ENCODE data around the gene SOD2. TPM values are rescaled to one million over a fixed set of nuclear protein-coding genes. Genes with fewer than 3 reads are reported as not detected.

SOD2 gene
- total and polyA plus RNA-seq, 2 donors (not counting 1 experiment from before 2014, with no cell fraction given), result 66.0 to 94.7 TPM

DNA sequence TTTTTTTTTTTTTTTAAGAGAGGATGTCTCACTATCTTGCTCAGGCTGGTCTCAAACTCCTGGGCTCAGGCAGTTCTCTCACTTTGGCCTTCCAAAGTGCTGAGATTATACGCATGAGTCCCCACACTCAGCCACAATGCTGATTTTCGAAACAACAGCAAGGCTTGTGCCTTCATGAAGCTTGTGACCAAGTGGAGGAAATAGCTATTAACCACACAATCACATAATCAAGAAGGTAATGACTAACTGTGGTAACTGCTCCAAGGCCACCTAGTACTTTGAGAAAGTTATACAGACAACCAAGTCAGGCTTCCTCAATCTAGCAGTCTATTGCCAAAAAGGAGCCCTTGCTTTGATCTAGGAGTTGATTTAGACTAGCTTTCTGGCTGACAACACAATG is 46.3 kb downstream of the SOD2 start:
- Histone ChIP-seq H3K27me3 (replicated peaks in 1 of 4; ENCODE audit: control extremely low read depth in 1 of 4, control insufficient read depth in 3 of 4, insufficient read depth in 4 of 4, low read length in 3 of 4) (no peaks in the 10 kb centered on the region), H3K9ac (ENCODE audit: low read length) (no peak overlapping the region), H3K27ac (ENCODE audit: low read length in 2 of 2) (no peak overlapping the region), H3K9me3 (ENCODE audit: control extremely low read depth in 1 of 3, control insufficient read depth in 2 of 3, insufficient read depth in 1 of 3, low read length in 2 of 3) (peaks cover 0 to 5% (median 0%) of the 10 kb centered on the region in 3 donors), H3K36me3 (replicated peaks in 1 of 2; ENCODE audit: control extremely low read depth in 1 of 2, control insufficient read depth in 1 of 2, extremely low read depth in 1 of 2, insufficient read depth in 2 of 2, low read length in 1 of 2) (no peaks in the 10 kb centered on the region), H3K4me2 (replicated peaks; ENCODE audit: low read depth, low read length, poor library complexity, severe bottlenecking) (no peak overlapping the region), H3K4me3 (ENCODE audit: control extremely low read depth in 1 of 5, extremely low read depth in 1 of 5, insufficient read depth in 1 of 5, low read depth in 2 of 5, low read length in 4 of 5) (no peak overlapping the region), H2AFZ (ENCODE audit: insufficient read depth, low read depth, low read length, poor library complexity, severe bottlenecking) (no peak overlapping the region), H4K20me1 (ENCODE audit: control insufficient read depth, insufficient read depth, low read length, poor library complexity, severe bottlenecking) (no peaks in the 10 kb centered on the region), H3K4me1 (ENCODE audit: control insufficient read depth in 2 of 2, insufficient read depth in 2 of 2, low read length in 2 of 2) (no peaks in the 10 kb centered on the region), H3K79me2 (ENCODE audit: control insufficient read depth, insufficient read depth, low read length) (no peaks in the 10 kb centered on the region)
- no peak for DNase-seq
- H3K4me3 Mint-ChIP-seq, result no peak overlapping the region
- no peak overlapping the region for H3K27ac Mint-ChIP-seq
- no peaks in the 10 kb centered on the region for H3K27me3 Mint-ChIP-seq
- TF ChIP-seq EZH2 (IDR thresholded peaks at IDR 0.05; ENCODE audit: borderline replicate concordance, insufficient read depth, low read depth, low read length, poor library complexity, severe bottlenecking), result no peak
- no peak for TF ChIP-seq CTCF (IDR thresholded peaks at IDR 0.05)
- H3K9me3 Mint-ChIP-seq (ENCODE audit: insufficient read depth), result no peaks in the 10 kb centered on the region
- no peak for ATAC-seq (ENCODE audit: low read depth)
- intact Hi-C loops (cut with micrococcal nuclease), result no loop called here
- 100% methylated on average over 1 of the region's 2 CpGs for WGBS (ENCODE audit: insufficient coverage)
- CTCF ChIA-PET, result interaction anchor here (0.7 to 0.8 kb wide), 2 partner anchors 11 to 429 kb away, joined by 3 read pairs; no protein-coding TSS in a partner anchor
- no peaks in the 10 kb centered on the region for H3K4me1 Mint-ChIP-seq
- POLR2A ChIA-PET, result no interaction called here

DNA sequence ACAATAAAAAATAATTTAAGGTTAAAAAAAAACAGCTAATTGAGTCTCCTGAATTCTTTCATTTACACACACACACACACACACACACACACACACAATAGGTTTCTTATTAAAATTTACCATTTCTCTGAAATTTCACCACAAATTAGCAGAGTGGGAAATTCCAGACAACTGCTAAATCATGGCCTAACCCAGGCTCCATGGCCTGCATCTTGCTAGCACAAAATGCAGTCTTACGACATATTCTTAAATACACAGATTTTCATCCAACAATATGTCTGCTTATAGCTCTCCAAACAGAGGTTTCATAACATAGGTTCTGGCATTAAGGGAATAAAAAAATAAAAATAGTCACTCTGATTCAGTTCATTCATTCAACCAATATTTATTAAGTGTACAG is 46.9 kb downstream of the SOD2 start:
- no peak for ATAC-seq (ENCODE audit: low read depth)
- POLR2A ChIA-PET, result no interaction called here
- intact Hi-C loops (cut with micrococcal nuclease), result no loop called here
- no peak for DNase-seq
- Histone ChIP-seq H4K20me1 (ENCODE audit: control insufficient read depth, insufficient read depth, low read length, poor library complexity, severe bottlenecking) (no peaks in the 10 kb centered on the region), H3K27me3 (replicated peaks in 1 of 4; ENCODE audit: control extremely low read depth in 1 of 4, control insufficient read depth in 3 of 4, insufficient read depth in 4 of 4, low read length in 3 of 4) (no peaks in the 10 kb centered on the region), H3K27ac (ENCODE audit: low read length in 2 of 2) (no peak overlapping the region), H3K79me2 (ENCODE audit: control insufficient read depth, insufficient read depth, low read length) (no peaks in the 10 kb centered on the region), H2AFZ (ENCODE audit: insufficient read depth, low read depth, low read length, poor library complexity, severe bottlenecking) (no peak overlapping the region), H3K4me2 (replicated peaks; ENCODE audit: low read depth, low read length, poor library complexity, severe bottlenecking) (no peak overlapping the region), H3K9ac (ENCODE audit: low read length) (no peak overlapping the region), H3K9me3 (ENCODE audit: control extremely low read depth in 1 of 3, control insufficient read depth in 2 of 3, insufficient read depth in 1 of 3, low read length in 2 of 3) (peaks cover 0 to 8% (median under 1%) of the 10 kb centered on the region in 3 donors), H3K4me1 (ENCODE audit: control insufficient read depth in 2 of 2, insufficient read depth in 2 of 2, low read length in 2 of 2) (no peaks in the 10 kb centered on the region), H3K36me3 (replicated peaks in 1 of 2; ENCODE audit: control extremely low read depth in 1 of 2, control insufficient read depth in 1 of 2, extremely low read depth in 1 of 2, insufficient read depth in 2 of 2, low read length in 1 of 2) (no peaks in the 10 kb centered on the region), H3K4me3 (ENCODE audit: control extremely low read depth in 1 of 5, extremely low read depth in 1 of 5, insufficient read depth in 1 of 5, low read depth in 2 of 5, low read length in 4 of 5) (no peak overlapping the region)
- H3K4me3 Mint-ChIP-seq, result no peak overlapping the region
- peaks cover under 1% of the 10 kb centered on the region for H3K9me3 Mint-ChIP-seq (ENCODE audit: insufficient read depth)
- no peaks in the 10 kb centered on the region for H3K4me1 Mint-ChIP-seq
- TF ChIP-seq CTCF (IDR thresholded peaks at IDR 0.05), result no peak
- no peak for TF ChIP-seq EZH2 (IDR thresholded peaks at IDR 0.05; ENCODE audit: borderline replicate concordance, insufficient read depth, low read depth, low read length, poor library complexity, severe bottlenecking)
- CTCF ChIA-PET, result interaction anchor here (1.1 kb wide), 1 partner anchor 8 kb away, joined by 3 read pairs; no protein-coding TSS in a partner anchor
- H3K27me3 Mint-ChIP-seq, result no peaks in the 10 kb centered on the region
- no peak overlapping the region for H3K27ac Mint-ChIP-seq
- no CpG with 5 or more reads among the region's 1 CpG for WGBS (ENCODE audit: insufficient coverage)

Data from B cell (primary cell).